Measurements from ENCODE around the gene ICOS.
"Not testable (repeated sequence)": the region's sequence is repeated elsewhere in the genome, so short reads cannot be mapped to it uniquely, and the experiment has no call there.

Gene ICOS

GRCh38 chr2:203959265-203959664 lies 22.7 kb downstream of the ICOS start:
- no peak overlapping the region for H3K4me3 ChIP-seq (ENCODE audit: insufficient read depth, low read length, poor library complexity, severe bottlenecking)
- no peaks in the 10 kb centered on the region for H3K9me2 ChIP-seq (replicated peaks; ENCODE audit: insufficient read depth, low read length)
- no peaks in the 10 kb centered on the region for H3K9me3 ChIP-seq (ENCODE audit: insufficient read depth, low read length)
- H3K4me2 ChIP-seq (ENCODE audit: low read depth, low read length, poor library complexity, severe bottlenecking): no peak overlapping the region
- no peaks in the 10 kb centered on the region for H3K27me3 ChIP-seq (ENCODE audit: low read length)
- TF ChIP-seq CTCF (IDR thresholded peaks at IDR 0.05; ENCODE audit: insufficient read depth, low read length, poor library complexity, severe bottlenecking): no peak
- no peaks in the 10 kb centered on the region for H3K79me2 ChIP-seq (ENCODE audit: insufficient read depth, low read length)
- H3K27ac ChIP-seq (ENCODE audit: low read depth, low read length): no peak overlapping the region
- no peaks in the 10 kb centered on the region for H3F3A ChIP-seq (ENCODE audit: insufficient read depth)
- no peaks in the 10 kb centered on the region for H4K20me1 ChIP-seq (ENCODE audit: low read depth, low read length)
- no peaks in the 10 kb centered on the region for H3K36me3 ChIP-seq (ENCODE audit: low read length)
- H2AFZ ChIP-seq (ENCODE audit: low read depth, low read length, severe bottlenecking): no peak overlapping the region
- H3K9ac ChIP-seq (ENCODE audit: low read length): no peak overlapping the region

- Histone ChIP-seq H3K27ac (ENCODE audit: low read depth, low read length) (no peak overlapping the region), H3K9me2 (replicated peaks; ENCODE audit: insufficient read depth, low read length) (no peaks in the 10 kb centered on the region), H3K4me3 (ENCODE audit: insufficient read depth, low read length, poor library complexity, severe bottlenecking) (no peak overlapping the region), H3K79me2 (ENCODE audit: insufficient read depth, low read length) (no peaks in the 10 kb centered on the region), H4K20me1 (ENCODE audit: low read depth, low read length) (no peaks in the 10 kb centered on the region), H2AFZ (ENCODE audit: low read depth, low read length, severe bottlenecking) (no peak overlapping the region), H3K9ac (ENCODE audit: low read length) (no peak overlapping the region), H3F3A (ENCODE audit: insufficient read depth) (no peaks in the 10 kb centered on the region), H3K4me2 (ENCODE audit: low read depth, low read length, poor library complexity, severe bottlenecking) (no peak overlapping the region), H3K27me3 (ENCODE audit: low read length) (no peaks in the 10 kb centered on the region), H3K36me3 (ENCODE audit: low read length) (no peaks in the 10 kb centered on the region), H3K9me3 (ENCODE audit: insufficient read depth, low read length) (no peaks in the 10 kb centered on the region)
- TF ChIP-seq EZH2phosphoT487 (conservative IDR thresholded peaks at IDR 0.05; ENCODE audit: low read length): no peak
Measured at GRCh38 chr2:203959672-203960071, 23.1 kb downstream of the ICOS start.

GRCh38 chr2:203960811-203961210 lies 24.2 kb downstream of the ICOS start:
- H3K36me3 ChIP-seq (ENCODE audit: low read length): no peaks in the 10 kb centered on the region
- TF ChIP-seq EZH2phosphoT487 (conservative IDR thresholded peaks at IDR 0.05; ENCODE audit: low read length) (no peak), CTCF (IDR thresholded peaks at IDR 0.05; ENCODE audit: insufficient read depth, low read length, poor library complexity, severe bottlenecking) (no peak)
- no peaks in the 10 kb centered on the region for H3K9me2 ChIP-seq (replicated peaks; ENCODE audit: insufficient read depth, low read length)
- H3F3A ChIP-seq (ENCODE audit: insufficient read depth): no peaks in the 10 kb centered on the region
- no peak overlapping the region for H2AFZ ChIP-seq (ENCODE audit: low read depth, low read length, severe bottlenecking)
- no peaks in the 10 kb centered on the region for H3K79me2 ChIP-seq (ENCODE audit: insufficient read depth, low read length)
- no peak overlapping the region for H3K4me2 ChIP-seq (ENCODE audit: low read depth, low read length, poor library complexity, severe bottlenecking)
- H3K27me3 ChIP-seq (ENCODE audit: low read length): no peaks in the 10 kb centered on the region
- no peak overlapping the region for H3K9ac ChIP-seq (ENCODE audit: low read length)
- H3K27ac ChIP-seq (ENCODE audit: low read depth, low read length): no peak overlapping the region
- no peaks in the 10 kb centered on the region for H3K9me3 ChIP-seq (ENCODE audit: insufficient read depth, low read length)
- no peak overlapping the region for H3K4me3 ChIP-seq (ENCODE audit: insufficient read depth, low read length, poor library complexity, severe bottlenecking)
- no peaks in the 10 kb centered on the region for H4K20me1 ChIP-seq (ENCODE audit: low read depth, low read length)

GRCh38 chr2:203965190-203965589 lies 28.6 kb downstream of the ICOS start:
- H3K9me3 ChIP-seq (ENCODE audit: insufficient read depth, low read length); H3K27ac ChIP-seq (ENCODE audit: low read depth, low read length); H3K9ac ChIP-seq (ENCODE audit: low read length); H3K36me3 ChIP-seq (ENCODE audit: low read length); H3K4me2 ChIP-seq (ENCODE audit: low read depth, low read length, poor library complexity, severe bottlenecking); H2AFZ ChIP-seq (ENCODE audit: low read depth, low read length, severe bottlenecking); H4K20me1 ChIP-seq (ENCODE audit: low read depth, low read length); H3K79me2 ChIP-seq (ENCODE audit: insufficient read depth, low read length); H3K4me3 ChIP-seq (ENCODE audit: insufficient read depth, low read length, poor library complexity, severe bottlenecking); H3K27me3 ChIP-seq (ENCODE audit: low read length); H3F3A ChIP-seq (ENCODE audit: insufficient read depth); H3K9me2 ChIP-seq (replicated peaks; ENCODE audit: insufficient read depth, low read length): not testable (repeated sequence)

All from SU-DHL-6 (cell line).